Ishikawa (cell line): Measurements from ENCODE around the gene PLAC8.
A peak's percentile ranks its signal among the peaks of the same experiment; 100 is the strongest.

ENCODE experiments used
- CEBPB ChIP-seq: IDR thresholded peaks from 2 replicates; pipeline ENCODE4 v1.6.1; 2012
- CREB1 ChIP-seq: IDR thresholded peaks from 2 replicates; pipeline ENCODE4 v1.6.1; 2012; ENCODE audit warnings: low read depth
- EGR1 ChIP-seq: IDR thresholded peaks from 2 replicates; pipeline ENCODE4 v1.6.1; 2012
- EP300 ChIP-seq: IDR thresholded peaks from 2 replicates; pipeline ENCODE4 v1.6.1; 2012; ENCODE audit warnings: borderline replicate concordance
- FOXM1 ChIP-seq: IDR thresholded peaks from 2 replicates; pipeline ENCODE4 v1.6.1; 2012; ENCODE audit warnings: low read depth, borderline replicate concordance
- MAX ChIP-seq: IDR thresholded peaks from 2 replicates; pipeline ENCODE4 v1.6.1; 2012
- NFIC ChIP-seq: IDR thresholded peaks from 2 replicates; pipeline ENCODE4 v1.6.1; 2012
- RAD21 ChIP-seq: IDR thresholded peaks from 2 replicates; pipeline ENCODE4 v1.6.1; 2012; ENCODE audit warnings: low read depth
- REST ChIP-seq: IDR thresholded peaks from 2 replicates; pipeline ENCODE4 v1.6.1; 2012; ENCODE audit warnings: low read depth, mild to moderate bottlenecking
- TAF1 ChIP-seq: IDR thresholded peaks from 2 replicates; pipeline ENCODE4 v1.6.1; 2012; ENCODE audit warnings: low read depth, mild to moderate bottlenecking
- TCF12 ChIP-seq: IDR thresholded peaks from 2 replicates; pipeline ENCODE4 v1.6.1; 2012; ENCODE audit warnings: low read depth
- TEAD4 ChIP-seq: IDR thresholded peaks from 2 replicates; pipeline ENCODE4 v1.6.1; 2012
- USF1 ChIP-seq: IDR thresholded peaks from 2 replicates; pipeline ENCODE4 v1.6.1; 2012
- YY1 ChIP-seq: IDR thresholded peaks from 2 replicates; pipeline ENCODE4 v1.6.1; 2012; ENCODE audit warnings: low read depth
- ZBTB7A ChIP-seq: IDR thresholded peaks from 2 replicates; pipeline ENCODE4 v1.6.1; 2012; ENCODE audit warnings: low read depth

Gene PLAC8

GRCh38 chr4:83113429-83113786 is 1.1 kb downstream of the PLAC8 start:
- TF ChIP-seq TAF1 (no peak), TCF12 (no peak), TEAD4 (no peak), MAX (no peak), NFIC (no peak), YY1 (no peak), FOXM1 (no peak), EGR1 (no peak), REST (no peak), RAD21 (no peak), USF1 (no peak), CEBPB (no peak), ZBTB7A (no peak), EP300 (no peak), CREB1 (no peak)

- TF ChIP-seq YY1 (no peak), FOXM1 (no peak), ZBTB7A (no peak), RAD21 (no peak), TAF1 (no peak), TCF12 (no peak), CEBPB (no peak), MAX (no peak), REST (no peak), EP300 (no peak), EGR1 (no peak), TEAD4 (no peak), USF1 (no peak), NFIC (no peak), CREB1 (no peak)
Observed at GRCh38 chr4:83112678-83113428, 1.7 kb downstream of the PLAC8 start.

GRCh38 chr4:83112231-83112630 is 2.3 kb downstream of the PLAC8 start:
- TF ChIP-seq EP300, result no peak
- no peak for TF ChIP-seq CREB1

- TF ChIP-seq FOXM1 (no peak), NFIC (peak; percentile 36; the same call in 1 of the 2 replicates), TCF12 (no peak), RAD21 (no peak), TEAD4 (no peak), CEBPB (no peak)
Observed at GRCh38 chr4:83110970-83111750, 3.4 kb downstream of the PLAC8 start.

- peak; percentile 66; the same call in 1 of the 2 replicates for TF ChIP-seq YY1
- peak; percentile 94 for TF ChIP-seq MAX
- TF ChIP-seq FOXM1, result no peak
- peak; percentile 49 for TF ChIP-seq RAD21
- TF ChIP-seq EP300, result no peak
- TF ChIP-seq ZBTB7A, result no peak; the same call in 1 of the 2 replicates
- TF ChIP-seq TCF12, result peak; percentile 54; the same call in 1 of the 2 replicates
- peak; percentile 57; the same call in 1 of the 2 replicates for TF ChIP-seq TAF1
- TF ChIP-seq EGR1, result peak; percentile 29; the same call in 1 of the 2 replicates
- no peak; the same call in 1 of the 2 replicates for TF ChIP-seq NFIC
- TF ChIP-seq USF1, result no peak
- no peak for TF ChIP-seq CEBPB
- TF ChIP-seq CREB1, result no peak
- TF ChIP-seq TEAD4, result no peak
- no peak for TF ChIP-seq REST
Observed at GRCh38 chr4:83110223-83110945, 4.1 kb downstream of the PLAC8 start.
